ENCODE data around the gene CDON.

Gene CDON

GRCh38 chr11:125960771-125961170 lies 101.9 kb downstream of the CDON start:
- DNase-seq (ENCODE audit: low read depth) = no peak
- no peak overlapping the region for H3K4me3 ChIP-seq (ENCODE audit: control insufficient read depth, low read depth, low read length)
- no peak for TF ChIP-seq CTCF (conservative IDR thresholded peaks at IDR 0.05; ENCODE audit: control insufficient read depth, insufficient read depth, low read depth, low read length)

GRCh38 chr11:125959931-125960330 lies 102.7 kb downstream of the CDON start:
- no peak for TF ChIP-seq CTCF (conservative IDR thresholded peaks at IDR 0.05; ENCODE audit: control insufficient read depth, insufficient read depth, low read depth, low read length)
- no peak for DNase-seq (ENCODE audit: low read depth)
- H3K4me3 ChIP-seq (ENCODE audit: control insufficient read depth, low read depth, low read length) = no peak overlapping the region

GRCh38 chr11:125959511-125959910 lies 103.2 kb downstream of the CDON start:
- no peak for DNase-seq (ENCODE audit: low read depth)
- H3K4me3 ChIP-seq (ENCODE audit: control insufficient read depth, low read depth, low read length) = no peak overlapping the region
- TF ChIP-seq CTCF (conservative IDR thresholded peaks at IDR 0.05; ENCODE audit: control insufficient read depth, insufficient read depth, low read depth, low read length) = no peak

GRCh38 chr11:125958872-125959400 lies 103.7 kb downstream of the CDON start:
- no peak for TF ChIP-seq CTCF (conservative IDR thresholded peaks at IDR 0.05; ENCODE audit: control insufficient read depth, insufficient read depth, low read depth, low read length)
- no peak for DNase-seq (ENCODE audit: low read depth)
- H3K4me3 ChIP-seq (ENCODE audit: control insufficient read depth, low read depth, low read length) = no peak overlapping the region

GRCh38 chr11:125957618-125958332 lies 104.9 kb downstream of the CDON start:
- peak; percentile 8 for DNase-seq (ENCODE audit: low read depth)
- TF ChIP-seq CTCF (conservative IDR thresholded peaks at IDR 0.05; ENCODE audit: control insufficient read depth, insufficient read depth, low read depth, low read length) = no peak
- H3K4me3 ChIP-seq (ENCODE audit: control insufficient read depth, low read depth, low read length) = peak overlapping the region; percentile 15

- DNase-seq (ENCODE audit: low read depth) = peak; percentile 83
- no peak overlapping the region for H3K4me3 ChIP-seq (ENCODE audit: control insufficient read depth, low read depth, low read length)
- peak; percentile 4 for TF ChIP-seq CTCF (conservative IDR thresholded peaks at IDR 0.05; ENCODE audit: control insufficient read depth, insufficient read depth, low read depth, low read length)
Measured at GRCh38 chr11:125956391-125957134, 106.1 kb downstream of the CDON start.

Data from fibroblast of mammary gland (primary cell).